GM23338 (cell line): ENCODE results near the gene KPNA5.

Source experiments
- CREB1 ChIP-seq: fragments of 250-450 bp; sonication (Bioruptor Pico); IDR thresholded peaks from 2 replicates; pipeline ENCODE4 v1.5.0; 2020; ENCODE audit warnings: low read depth, mild to moderate bottlenecking, moderate library complexity
- CTCF ChIP-seq, 2 experiments: fragments of 200-600 bp in 1 of 2; sonication (generic) in 1 of 2; conservative IDR thresholded peaks; 2 replicates each; pipeline versions ENCODE4 v1.5.1 to v1.6.1; 2016 to 2017; ENCODE audit warnings: antibody characterized with exemption in 2 of 2, low read depth in 2 of 2, mild to moderate bottlenecking in 2 of 2, moderate library complexity in 1 of 2
- ETS1 ChIP-seq: IDR thresholded peaks from 2 replicates; pipeline ENCODE4 v1.6.1; 2016; ENCODE audit warnings: antibody characterized with exemption
- EZH2 ChIP-seq: fragments of 200-600 bp; sonication (generic); IDR thresholded peaks from one replicate; pipeline ENCODE4 v1.8.0; 2017; ENCODE audit warnings: antibody characterized with exemption, mild to moderate bottlenecking, low read depth; ENCODE audit not compliant: unreplicated experiment
- EZH2phosphoT487 ChIP-seq: fragments of 200-600 bp; sonication (generic); IDR thresholded peaks from one replicate; pipeline ENCODE4 v1.8.1; 2018; ENCODE audit warnings: antibody characterized with exemption; ENCODE audit not compliant: unreplicated experiment
- JUNB ChIP-seq: IDR thresholded peaks from one replicate; pipeline ENCODE4 v1.6.1; 2016; ENCODE audit warnings: antibody characterized with exemption; ENCODE audit not compliant: unreplicated experiment
- NANOG ChIP-seq: IDR thresholded peaks from 2 replicates; pipeline ENCODE4 v1.6.1; 2016; ENCODE audit warnings: antibody characterized with exemption, borderline replicate concordance
- POLR2AphosphoS5 ChIP-seq: IDR thresholded peaks from 2 replicates; pipeline ENCODE4 v1.6.1; 2016; ENCODE audit warnings: antibody characterized with exemption, low read depth
- REST ChIP-seq: IDR thresholded peaks from one replicate; pipeline ENCODE4 v1.6.1; 2018; ENCODE audit warnings: antibody characterized with exemption; ENCODE audit not compliant: unreplicated experiment
- STAT1 ChIP-seq: IDR thresholded peaks from one replicate; pipeline ENCODE4 v1.6.1; 2016; ENCODE audit warnings: antibody characterized with exemption; ENCODE audit not compliant: unreplicated experiment
- ZNF331 ChIP-seq: fragments of 250-450 bp; sonication (Bioruptor Pico); IDR thresholded peaks from 2 replicates; pipeline ENCODE4 v1.5.0; 2020; ENCODE audit warnings: low read depth, mild to moderate bottlenecking, moderate library complexity
- ZNF462 ChIP-seq: fragments of 250-450 bp; sonication (Bioruptor Pico); IDR thresholded peaks from 2 replicates; pipeline ENCODE4 v1.5.0; 2020; ENCODE audit warnings: mild to moderate bottlenecking, moderate library complexity

GRCh38 chr6:116661594-116661993 lies 19.4 kb upstream of the KPNA5 start:
- no peak for TF ChIP-seq CTCF (conservative IDR thresholded peaks at IDR 0.05; ENCODE audit: low read depth in 2 of 2)
- no peak for TF ChIP-seq EZH2
- no peak for TF ChIP-seq REST
- TF ChIP-seq NANOG = no peak
- no peak for TF ChIP-seq POLR2AphosphoS5
- no peak for TF ChIP-seq EZH2phosphoT487
- no peak for TF ChIP-seq CREB1
- TF ChIP-seq ZNF331 (CRISPR knock-in tag) = no peak
- no peak for TF ChIP-seq ETS1
- no peak for TF ChIP-seq JUNB
- no peak for TF ChIP-seq STAT1
- TF ChIP-seq ZNF462 = no peak
